ENCODE data around the gene TPST1.

Gene TPST1

GRCh38 chr7:66189695-66190503 is 15.2 kb upstream of the TPST1 start:
- no peak overlapping the region for H3K27ac ChIP-seq (ENCODE audit: low read depth, low read length)
- no peaks in the 10 kb centered on the region for H3K27me3 ChIP-seq (ENCODE audit: control insufficient read depth, insufficient read depth, low read length)
- H3K4me3 ChIP-seq (ENCODE audit: low read depth, low read length): no peak overlapping the region
- H3K4me1 ChIP-seq (ENCODE audit: control insufficient read depth, insufficient read depth, low read length): no peaks in the 10 kb centered on the region
- H3K9me3 ChIP-seq (ENCODE audit: control insufficient read depth, insufficient read depth, low read depth, low read length): peaks cover 3% of the 10 kb centered on the region
- no peaks in the 10 kb centered on the region for H3K36me3 ChIP-seq (ENCODE audit: control insufficient read depth, insufficient read depth, low read length)
- H3K9ac ChIP-seq (ENCODE audit: low read length): no peak overlapping the region

DNA sequence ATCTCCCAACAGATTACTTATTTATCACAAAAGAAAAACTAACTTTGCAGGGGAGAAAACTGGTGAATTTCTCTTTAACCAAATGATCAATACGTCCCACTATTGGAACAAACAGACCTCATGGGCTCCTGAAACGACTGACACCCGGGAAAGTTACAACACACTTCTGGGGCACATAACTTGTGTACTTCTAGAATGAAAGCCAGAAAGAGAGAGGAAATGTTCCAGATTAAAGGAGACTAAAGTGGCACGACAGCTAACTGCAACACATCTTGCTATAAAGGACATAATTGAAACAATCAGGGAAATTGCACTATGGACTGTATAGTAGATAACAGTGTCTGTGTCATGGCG is 14.7 kb upstream of the TPST1 start:
- no peaks in the 10 kb centered on the region for H3K4me1 ChIP-seq (ENCODE audit: control insufficient read depth, insufficient read depth, low read length)
- H3K27me3 ChIP-seq (ENCODE audit: control insufficient read depth, insufficient read depth, low read length): no peaks in the 10 kb centered on the region
- H3K9me3 ChIP-seq (ENCODE audit: control insufficient read depth, insufficient read depth, low read depth, low read length): peaks cover 3% of the 10 kb centered on the region
- H3K4me3 ChIP-seq (ENCODE audit: low read depth, low read length): no peak overlapping the region
- H3K36me3 ChIP-seq (ENCODE audit: control insufficient read depth, insufficient read depth, low read length): no peaks in the 10 kb centered on the region
- H3K9ac ChIP-seq (ENCODE audit: low read length): no peak overlapping the region
- H3K27ac ChIP-seq (ENCODE audit: low read depth, low read length): no peak overlapping the region

- H3K4me3 ChIP-seq (ENCODE audit: low read depth, low read length): no peak overlapping the region
- H3K36me3 ChIP-seq (ENCODE audit: control insufficient read depth, insufficient read depth, low read length): no peaks in the 10 kb centered on the region
- no peak overlapping the region for H3K9ac ChIP-seq (ENCODE audit: low read length)
- H3K4me1 ChIP-seq (ENCODE audit: control insufficient read depth, insufficient read depth, low read length): peaks cover 2% of the 10 kb centered on the region
- H3K27me3 ChIP-seq (ENCODE audit: control insufficient read depth, insufficient read depth, low read length): no peaks in the 10 kb centered on the region
- no peak overlapping the region for H3K27ac ChIP-seq (ENCODE audit: low read depth, low read length)
- no peaks in the 10 kb centered on the region for H3K9me3 ChIP-seq (ENCODE audit: control insufficient read depth, insufficient read depth, low read depth, low read length)
These were observed 11.9 kb upstream of the TPST1 start for GRCh38 chr7:66193146-66193725.

DNA sequence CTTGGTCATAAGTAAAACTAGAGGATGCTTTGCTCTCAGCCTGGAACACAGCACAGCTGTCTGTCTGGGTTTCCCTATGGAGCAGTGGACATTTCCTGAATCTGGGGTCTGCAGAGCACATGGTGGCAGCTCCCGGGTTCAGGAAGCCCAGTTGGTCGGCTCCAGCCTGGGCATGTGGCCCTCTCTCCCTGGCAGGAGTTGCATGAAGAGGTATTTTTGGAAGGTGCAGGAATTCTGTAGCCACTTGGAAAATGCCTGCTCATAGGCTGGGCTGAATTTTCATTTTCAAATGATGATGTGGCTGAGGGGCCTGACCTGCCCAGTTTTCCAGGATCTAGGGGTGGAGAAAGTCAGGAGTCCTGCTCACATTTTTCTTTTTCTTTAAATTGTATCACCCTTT is 6.7 kb upstream of the TPST1 start:
- H3K9me3 ChIP-seq (ENCODE audit: control insufficient read depth, insufficient read depth, low read depth, low read length): no peaks in the 10 kb centered on the region
- H3K36me3 ChIP-seq (ENCODE audit: control insufficient read depth, insufficient read depth, low read length): no peaks in the 10 kb centered on the region
- H3K27me3 ChIP-seq (ENCODE audit: control insufficient read depth, insufficient read depth, low read length): no peaks in the 10 kb centered on the region
- no peak overlapping the region for H3K27ac ChIP-seq (ENCODE audit: low read depth, low read length)
- peaks cover 5% of the 10 kb centered on the region for H3K4me1 ChIP-seq (ENCODE audit: control insufficient read depth, insufficient read depth, low read length)
- H3K4me3 ChIP-seq (ENCODE audit: low read depth, low read length): no peak overlapping the region
- H3K9ac ChIP-seq (ENCODE audit: low read length): no peak overlapping the region

GRCh38 chr7:66198956-66199355 is 6.2 kb upstream of the TPST1 start:
- Histone ChIP-seq H3K9ac (ENCODE audit: low read length) (no peak overlapping the region), H3K9me3 (ENCODE audit: control insufficient read depth, insufficient read depth, low read depth, low read length) (no peaks in the 10 kb centered on the region), H3K4me1 (ENCODE audit: control insufficient read depth, insufficient read depth, low read length) (peaks cover 5% of the 10 kb centered on the region), H3K4me3 (ENCODE audit: low read depth, low read length) (no peak overlapping the region), H3K27ac (ENCODE audit: low read depth, low read length) (no peak overlapping the region), H3K27me3 (ENCODE audit: control insufficient read depth, insufficient read depth, low read length) (no peaks in the 10 kb centered on the region), H3K36me3 (ENCODE audit: control insufficient read depth, insufficient read depth, low read length) (no peaks in the 10 kb centered on the region)

DNA sequence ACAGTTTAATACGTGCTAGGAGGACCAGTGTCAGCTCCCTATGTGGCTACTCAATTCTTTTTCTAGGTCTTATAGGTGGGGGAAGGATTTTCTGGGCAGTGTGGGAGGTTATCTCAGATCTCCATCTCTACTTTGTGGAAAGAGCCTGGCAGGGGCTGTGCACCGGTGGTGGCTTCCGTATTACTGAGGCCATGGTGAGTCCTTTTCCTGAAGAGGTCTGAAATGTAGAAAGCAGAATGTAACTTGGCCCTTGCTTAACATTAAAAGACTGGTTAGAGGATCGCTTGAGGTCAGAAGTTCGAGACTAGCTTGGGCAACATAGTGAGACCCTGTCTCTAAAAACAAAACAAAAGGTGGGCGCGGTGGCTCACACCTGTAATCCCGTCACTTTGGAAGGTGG is 2.7 kb upstream of the TPST1 start:
- Histone ChIP-seq H3K36me3 (ENCODE audit: control insufficient read depth, insufficient read depth, low read length) (no peaks in the 10 kb centered on the region), H3K27ac (ENCODE audit: low read depth, low read length) (no peak overlapping the region), H3K9ac (ENCODE audit: low read length) (no peak overlapping the region), H3K4me3 (ENCODE audit: low read depth, low read length) (no peak overlapping the region), H3K4me1 (ENCODE audit: control insufficient read depth, insufficient read depth, low read length) (peaks cover 5% of the 10 kb centered on the region), H3K9me3 (ENCODE audit: control insufficient read depth, insufficient read depth, low read depth, low read length) (no peaks in the 10 kb centered on the region), H3K27me3 (ENCODE audit: control insufficient read depth, insufficient read depth, low read length) (no peaks in the 10 kb centered on the region)

GRCh38 chr7:66205741-66206090 is 582 bp downstream of the TPST1 start:
- H3K4me3 ChIP-seq (ENCODE audit: low read depth, low read length): peak overlapping the region; percentile 98
- peak overlapping the region; percentile 85 for H3K9ac ChIP-seq (ENCODE audit: low read length)
- no peaks in the 10 kb centered on the region; the same call in 1 of the 2 replicates for H3K4me1 ChIP-seq (ENCODE audit: control insufficient read depth, insufficient read depth, low read length)
- H3K27me3 ChIP-seq (ENCODE audit: control insufficient read depth, insufficient read depth, low read length): no peaks in the 10 kb centered on the region
- H3K36me3 ChIP-seq (ENCODE audit: control insufficient read depth, insufficient read depth, low read length): no peaks in the 10 kb centered on the region
- H3K9me3 ChIP-seq (ENCODE audit: control insufficient read depth, insufficient read depth, low read depth, low read length): no peaks in the 10 kb centered on the region
- no peak overlapping the region; the same call in 1 of the 2 replicates for H3K27ac ChIP-seq (ENCODE audit: low read depth, low read length)

GRCh38 chr7:66206119-66206933 is 1.2 kb downstream of the TPST1 start:
- Histone ChIP-seq H3K9ac (ENCODE audit: low read length) (peak overlapping the region; percentile 85), H3K4me1 (ENCODE audit: control insufficient read depth, insufficient read depth, low read length) (no peaks in the 10 kb centered on the region; the same call in 1 of the 2 replicates), H3K27ac (ENCODE audit: low read depth, low read length) (no peak overlapping the region), H3K4me3 (ENCODE audit: low read depth, low read length) (peak overlapping the region; percentile 98), H3K27me3 (ENCODE audit: control insufficient read depth, insufficient read depth, low read length) (no peaks in the 10 kb centered on the region), H3K36me3 (ENCODE audit: control insufficient read depth, insufficient read depth, low read length) (no peaks in the 10 kb centered on the region), H3K9me3 (ENCODE audit: control insufficient read depth, insufficient read depth, low read depth, low read length) (no peaks in the 10 kb centered on the region)

DNA sequence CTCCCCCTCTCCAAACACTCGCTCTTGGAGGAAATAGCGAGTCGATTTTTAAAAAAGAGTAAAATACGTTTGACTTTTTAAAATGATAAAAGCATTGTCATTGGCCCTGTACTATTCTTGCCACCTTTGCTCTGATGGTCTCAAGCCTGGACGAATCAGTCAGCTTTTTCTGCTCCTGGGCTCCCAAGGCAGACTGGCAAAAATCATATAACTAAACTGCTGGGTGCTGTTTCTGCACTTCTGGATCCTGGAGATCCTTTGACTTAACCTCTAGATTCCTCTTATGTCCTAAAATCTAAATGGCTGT is 1.8 kb downstream of the TPST1 start:
- H3K36me3 ChIP-seq (ENCODE audit: control insufficient read depth, insufficient read depth, low read length): no peaks in the 10 kb centered on the region
- no peaks in the 10 kb centered on the region; the same call in 1 of the 2 replicates for H3K4me1 ChIP-seq (ENCODE audit: control insufficient read depth, insufficient read depth, low read length)
- no peaks in the 10 kb centered on the region for H3K27me3 ChIP-seq (ENCODE audit: control insufficient read depth, insufficient read depth, low read length)
- H3K9me3 ChIP-seq (ENCODE audit: control insufficient read depth, insufficient read depth, low read depth, low read length): no peaks in the 10 kb centered on the region
- H3K27ac ChIP-seq (ENCODE audit: low read depth, low read length): no peak overlapping the region
- H3K4me3 ChIP-seq (ENCODE audit: low read depth, low read length): no peak overlapping the region
- H3K9ac ChIP-seq (ENCODE audit: low read length): no peak overlapping the region

DNA sequence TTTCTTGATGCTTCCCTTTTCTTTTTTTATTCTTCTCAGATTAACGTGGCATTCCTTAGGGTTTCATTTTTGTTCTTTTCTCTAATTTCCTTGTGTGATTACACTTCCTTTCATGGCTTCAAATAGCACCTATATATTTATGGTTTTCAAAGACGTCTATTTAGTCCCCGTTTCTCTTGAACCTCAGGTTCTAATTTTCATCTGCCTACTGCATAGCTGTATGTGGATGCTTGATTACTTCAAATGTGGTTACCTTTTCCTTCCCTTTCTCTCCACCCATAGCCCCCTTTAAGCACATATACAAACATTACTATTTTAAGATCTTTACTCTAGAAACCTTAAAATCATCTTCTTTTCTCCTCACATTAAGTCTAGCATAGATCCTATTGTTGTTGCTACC is 2.4 kb downstream of the TPST1 start:
- no peaks in the 10 kb centered on the region for H3K9me3 ChIP-seq (ENCODE audit: control insufficient read depth, insufficient read depth, low read depth, low read length)
- H3K4me1 ChIP-seq (ENCODE audit: control insufficient read depth, insufficient read depth, low read length): no peaks in the 10 kb centered on the region; the same call in 1 of the 2 replicates
- no peak overlapping the region for H3K4me3 ChIP-seq (ENCODE audit: low read depth, low read length)
- no peak overlapping the region for H3K27ac ChIP-seq (ENCODE audit: low read depth, low read length)
- no peak overlapping the region for H3K9ac ChIP-seq (ENCODE audit: low read length)
- no peaks in the 10 kb centered on the region for H3K27me3 ChIP-seq (ENCODE audit: control insufficient read depth, insufficient read depth, low read length)
- H3K36me3 ChIP-seq (ENCODE audit: control insufficient read depth, insufficient read depth, low read length): no peaks in the 10 kb centered on the region

- H3K36me3 ChIP-seq (ENCODE audit: control insufficient read depth, insufficient read depth, low read length): no peaks in the 10 kb centered on the region
- H3K4me3 ChIP-seq (ENCODE audit: low read depth, low read length): no peak overlapping the region
- no peaks in the 10 kb centered on the region for H3K4me1 ChIP-seq (ENCODE audit: control insufficient read depth, insufficient read depth, low read length)
- no peak overlapping the region for H3K9ac ChIP-seq (ENCODE audit: low read length)
- H3K27ac ChIP-seq (ENCODE audit: low read depth, low read length): no peak overlapping the region
- no peaks in the 10 kb centered on the region for H3K27me3 ChIP-seq (ENCODE audit: control insufficient read depth, insufficient read depth, low read length)
- H3K9me3 ChIP-seq (ENCODE audit: control insufficient read depth, insufficient read depth, low read depth, low read length): no peaks in the 10 kb centered on the region
These were observed 6.3 kb downstream of the TPST1 start for GRCh38 chr7:66211429-66211828.
